Stimulated activated CD8-positive, alpha-beta memory T cell treated with anti-CD3 and anti-CD28 coated beads, Interleukin-12 subunit alpha, Interleukin-12 subunit beta, amount 100 ng/mL, for 4 hours (primary cell): ENCODE results near the gene DUSP28.
"Not testable (repeated sequence)": the region's sequence is repeated elsewhere in the genome, so short reads cannot be mapped to it uniquely, and the experiment has no call there.

Source experiments
- DNase-seq: peaks from one replicate; pipeline ENCODE4 v3.0.0-alpha.2; 2020; ENCODE audit warnings: low read depth

Gene DUSP28

DNA sequence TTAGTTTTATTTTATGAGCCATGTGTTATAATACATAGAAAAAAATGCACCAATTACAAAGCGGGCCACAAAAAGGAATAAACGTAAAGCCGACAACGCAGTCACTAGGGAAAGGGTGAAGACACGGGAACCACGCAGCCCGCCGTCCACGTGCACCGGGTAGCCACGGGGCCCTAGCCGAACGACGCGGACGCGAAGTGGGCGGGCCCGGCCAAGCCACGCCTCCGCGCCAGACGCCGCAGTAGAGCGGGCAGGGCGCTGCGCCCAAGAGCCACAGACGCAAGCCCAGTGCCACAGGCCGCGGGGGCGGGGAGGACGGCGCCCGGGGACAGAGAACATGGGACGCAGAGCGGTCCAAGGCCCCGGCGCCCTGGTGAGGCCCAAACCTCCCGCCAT, at the start of gene DUSP28:
TSS of gene DUSP28 (plus strand) at position 274 of the 396 bp plus-strand sequence. CDS start 328 bp downstream, outside the sequence.
- peak; percentile 87 for DNase-seq

DNA sequence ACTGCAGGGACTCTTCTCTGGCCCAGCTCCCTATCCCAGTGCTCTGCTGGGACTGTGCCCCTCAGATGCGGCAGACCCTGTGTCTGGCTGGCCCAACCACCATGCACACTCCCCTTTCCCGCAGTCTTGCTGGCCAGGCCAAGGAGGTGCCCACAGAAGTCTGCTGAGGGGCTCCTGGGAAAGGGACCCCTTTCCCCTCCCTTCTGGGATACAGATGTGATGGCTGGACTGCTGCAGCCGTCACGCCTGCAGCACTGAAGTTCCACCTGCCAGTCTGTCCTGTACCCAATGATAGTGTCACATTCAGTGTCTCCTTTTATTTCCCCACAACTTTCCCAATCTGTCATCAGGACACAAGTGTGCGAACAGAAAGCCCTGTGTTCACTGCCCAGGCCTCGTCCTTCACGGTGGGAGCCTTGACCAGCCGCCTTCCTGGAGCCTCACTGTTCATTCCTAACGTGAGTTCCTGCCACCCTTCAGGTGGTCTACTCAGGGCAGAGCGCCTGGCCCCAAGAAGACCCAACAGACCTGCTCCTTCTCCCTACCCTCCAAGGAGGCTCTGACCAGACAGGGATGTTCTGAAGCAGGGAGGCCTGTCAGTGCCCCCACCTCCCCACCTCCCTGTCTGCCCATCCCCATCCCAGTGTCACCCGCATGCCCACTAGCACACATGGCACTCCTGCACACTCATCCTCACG, 49.5 kb upstream of the DUSP28 start:
- DNase-seq, result no peak

GRCh38 chr2:240511351-240512108, 48.6 kb upstream of the DUSP28 start:
- no peak for DNase-seq

- DNase-seq, result no peak
Observed at GRCh38 chr2:240512109-240512485, 48.1 kb upstream of the DUSP28 start.

DNA sequence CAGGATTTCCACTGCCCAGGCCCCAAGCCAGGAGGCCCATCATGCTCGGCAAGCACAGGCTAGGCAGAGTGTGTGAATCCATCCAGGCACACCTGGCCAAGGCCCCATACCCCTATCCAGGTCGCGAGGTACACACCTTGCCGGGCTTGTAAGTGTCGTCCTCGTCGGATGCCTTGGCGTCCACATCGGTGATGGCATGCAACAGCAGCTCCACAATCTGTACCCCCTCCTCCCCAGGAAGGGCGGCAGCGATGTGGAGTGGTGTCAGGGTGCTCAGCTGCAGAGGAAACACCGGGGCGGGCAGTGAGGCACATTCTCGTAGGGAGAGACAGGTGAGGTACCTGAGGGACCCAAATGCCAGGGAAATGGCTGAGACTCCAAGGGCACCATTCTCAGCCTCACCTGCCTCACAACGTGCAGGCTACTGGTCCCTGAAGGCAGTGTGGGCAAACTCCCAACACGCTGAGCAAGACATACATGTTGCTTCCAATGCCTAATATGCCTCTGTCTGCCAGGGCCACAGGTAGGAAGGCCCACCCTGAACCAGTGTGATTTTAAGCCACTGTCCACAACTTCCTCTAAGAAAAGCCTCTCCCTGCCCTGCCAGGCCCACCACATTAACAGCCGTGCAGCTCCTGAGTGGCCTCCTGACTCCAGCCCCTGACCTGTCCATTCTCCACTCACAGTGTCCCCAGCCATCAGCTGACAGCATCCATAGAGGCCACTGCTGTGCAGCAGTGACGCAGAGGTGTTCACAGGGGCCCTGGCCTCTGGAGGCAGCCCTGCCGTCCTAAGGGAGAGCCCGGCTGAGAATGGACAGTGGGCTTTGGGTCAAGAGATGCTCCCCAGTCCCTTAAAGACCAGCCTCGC, 47.3 kb upstream of the DUSP28 start:
- DNase-seq, result no peak

DNA sequence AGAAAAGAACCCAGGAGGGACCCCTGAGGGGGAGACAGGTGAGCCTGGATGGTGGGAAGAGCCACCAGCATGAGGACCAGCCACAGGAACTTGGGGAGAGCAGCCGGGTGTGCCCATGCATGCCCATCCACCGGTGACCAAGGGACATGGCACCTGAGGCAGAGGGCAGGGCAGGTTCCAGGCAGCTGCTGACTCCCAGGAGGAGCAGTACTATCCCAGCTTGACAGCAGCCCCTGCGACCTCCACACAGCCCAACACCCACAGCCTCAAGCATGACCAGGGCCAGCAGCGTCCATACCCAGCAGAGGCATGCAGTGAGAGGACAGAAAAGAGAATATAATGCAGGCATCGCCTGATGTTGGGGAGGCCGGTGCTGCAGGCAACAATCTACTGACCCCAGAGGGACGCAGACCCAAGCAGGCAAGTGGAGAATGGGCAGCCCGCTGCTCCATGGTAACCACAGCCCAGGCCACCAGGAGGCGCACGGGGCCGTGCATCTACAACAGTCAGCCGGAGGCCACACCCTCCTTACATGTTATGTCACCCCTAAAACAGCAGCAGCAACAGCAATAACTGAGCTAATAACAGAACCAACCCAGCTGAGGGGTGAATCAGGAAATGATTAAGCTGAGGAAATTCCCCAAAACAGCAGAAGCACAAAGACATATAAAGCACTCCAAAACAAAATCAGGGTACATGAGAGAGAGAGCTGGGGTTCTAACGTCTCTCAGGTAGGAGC, 46.4 kb upstream of the DUSP28 start:
- DNase-seq, result peak; percentile 59

DNA sequence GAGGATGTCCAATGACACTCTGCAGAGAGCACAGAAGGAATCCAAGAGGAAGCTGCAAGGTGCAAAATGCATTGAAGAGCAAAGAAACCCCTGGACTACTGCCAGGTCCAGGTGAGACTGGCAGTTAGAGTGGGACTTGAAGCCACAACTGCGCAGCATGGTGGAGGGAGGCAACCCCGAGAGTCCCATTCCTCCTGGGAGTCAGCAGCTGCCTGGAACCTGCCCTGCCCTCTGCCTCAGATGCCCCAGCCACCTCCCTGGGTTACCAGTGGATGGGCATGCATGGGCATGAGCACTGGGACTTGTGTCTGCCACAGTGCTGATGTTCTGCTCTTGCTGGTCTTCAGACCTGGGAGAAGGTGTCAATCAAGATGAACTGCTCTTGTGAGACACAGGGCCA, 45.5 kb upstream of the DUSP28 start:
- no peak for DNase-seq

DNA sequence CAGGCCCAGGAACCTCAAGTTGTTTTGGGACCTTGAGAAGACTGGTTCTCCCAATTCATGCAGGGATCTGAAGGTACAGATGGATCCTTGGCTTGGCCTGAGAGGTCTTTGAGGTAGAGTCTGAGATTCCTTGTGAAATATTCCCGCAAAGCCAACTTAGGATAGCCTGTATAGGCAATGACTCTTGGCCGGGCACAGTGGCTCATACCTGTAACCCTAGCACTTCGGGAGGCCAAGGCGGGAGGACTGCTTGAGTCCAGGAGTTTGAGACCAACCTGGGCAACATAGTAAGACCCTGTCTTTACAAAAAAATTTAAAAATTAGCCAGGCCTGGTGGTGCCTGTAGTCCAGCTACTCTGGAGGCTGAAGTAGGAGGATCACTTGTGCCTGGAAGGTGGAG, 42.8 kb upstream of the DUSP28 start:
- DNase-seq, result no peak

- no peak for DNase-seq
Observed at GRCh38 chr2:240518981-240519380, 41.2 kb upstream of the DUSP28 start.

DNA sequence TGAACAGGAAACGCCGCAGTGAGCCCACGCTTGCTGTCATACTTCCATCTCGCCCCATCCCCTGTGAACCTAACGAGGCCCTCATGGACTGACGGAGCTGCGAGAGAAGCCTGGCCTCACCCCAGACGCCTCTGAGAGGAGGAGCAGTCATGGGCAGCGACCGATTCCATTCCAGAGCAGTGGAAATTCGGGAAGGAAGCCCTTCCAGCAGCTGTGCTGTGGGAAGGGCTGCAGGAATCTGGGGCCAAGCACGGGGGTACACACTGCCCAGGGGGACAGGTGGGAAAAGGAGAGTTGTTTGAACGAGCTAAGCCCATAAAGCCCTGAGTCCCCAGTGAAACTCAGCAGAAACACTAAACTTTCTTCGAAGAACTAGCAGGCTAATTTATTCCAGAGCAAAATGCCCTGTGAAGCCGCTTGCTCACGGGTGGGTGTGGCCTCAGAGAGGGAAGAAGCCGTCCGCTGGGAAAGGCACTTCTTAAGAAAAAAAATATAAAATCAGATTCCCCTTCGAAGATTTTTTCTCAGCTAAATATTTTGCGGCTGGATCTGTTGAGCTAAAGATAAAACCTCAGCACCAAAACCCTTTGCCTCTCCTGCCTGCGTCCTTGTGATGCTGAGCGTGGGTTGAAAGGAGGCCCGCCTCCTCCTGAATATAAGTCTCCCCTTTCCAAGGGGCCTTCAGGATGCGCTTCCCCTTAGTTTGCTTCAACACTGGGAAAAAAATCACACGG, 40.6 kb upstream of the DUSP28 start:
- no peak for DNase-seq

DNA sequence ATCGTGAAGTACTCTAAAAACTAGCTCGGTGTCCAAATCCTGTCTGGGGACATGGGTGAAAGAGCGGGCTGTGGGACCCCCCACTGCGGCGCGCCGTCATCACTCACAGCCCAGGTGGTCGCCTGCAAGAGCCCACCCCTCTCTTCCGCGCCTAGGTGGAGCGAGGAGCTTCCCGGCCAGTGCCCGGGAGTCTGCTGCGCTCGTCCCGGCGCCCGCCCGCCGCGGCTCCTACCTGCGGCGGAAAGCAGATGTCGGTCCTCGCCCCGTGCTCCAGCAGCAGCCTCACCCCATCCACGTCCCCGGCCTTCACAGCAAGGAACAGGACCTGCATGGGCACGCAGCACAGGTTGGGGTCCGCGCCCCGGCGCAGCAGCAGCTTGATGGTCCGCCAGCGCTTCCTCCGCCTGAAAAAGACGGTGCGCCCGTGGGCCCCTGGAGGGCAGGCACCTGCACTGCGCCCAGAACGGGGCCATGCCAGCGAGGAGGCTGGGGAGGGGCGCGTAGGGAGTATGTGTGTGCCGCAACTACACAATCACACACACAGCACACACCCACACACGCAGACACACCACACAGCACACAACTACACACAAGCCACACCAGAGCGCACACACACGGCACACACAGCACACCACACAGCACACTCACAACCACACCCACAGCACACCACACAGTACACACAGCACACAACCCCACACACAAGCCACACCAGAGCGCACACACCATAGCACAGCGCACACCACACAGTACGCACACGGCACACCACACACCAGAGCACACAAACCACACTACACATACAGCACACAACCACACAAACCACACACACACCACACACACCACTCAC, 39.8 kb upstream of the DUSP28 start:
- DNase-seq, result no peak

DNA sequence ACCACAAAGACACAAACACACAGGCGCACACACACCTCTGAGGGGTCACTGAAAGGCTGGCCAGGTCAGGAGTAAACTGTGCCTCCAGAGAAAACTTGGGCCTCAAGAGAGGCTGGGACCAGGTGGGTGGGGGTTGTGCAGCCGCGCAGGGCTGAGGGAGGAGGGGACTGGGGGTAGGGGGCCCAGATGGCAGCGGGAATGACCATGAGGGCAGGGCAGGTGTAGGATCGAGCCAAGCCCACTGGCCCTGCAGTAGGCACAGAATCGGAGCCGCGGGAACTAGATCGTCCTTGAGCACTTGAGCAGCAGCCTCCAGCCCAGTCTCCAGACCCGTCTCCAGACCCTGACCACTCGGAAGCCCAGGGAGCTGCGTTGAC, 39.2 kb upstream of the DUSP28 start:
- DNase-seq, result no peak

GRCh38 chr2:240521885-240522284, 38.3 kb upstream of the DUSP28 start:
- not testable (repeated sequence) for DNase-seq

- no peak for DNase-seq
Observed at GRCh38 chr2:240522406-240522805, 37.8 kb upstream of the DUSP28 start.

GRCh38 chr2:240523451-240524281, 36.5 kb upstream of the DUSP28 start:
- DNase-seq, result no peak

- no peak for DNase-seq
Observed at GRCh38 chr2:240524963-240525718, 35.0 kb upstream of the DUSP28 start.

DNA sequence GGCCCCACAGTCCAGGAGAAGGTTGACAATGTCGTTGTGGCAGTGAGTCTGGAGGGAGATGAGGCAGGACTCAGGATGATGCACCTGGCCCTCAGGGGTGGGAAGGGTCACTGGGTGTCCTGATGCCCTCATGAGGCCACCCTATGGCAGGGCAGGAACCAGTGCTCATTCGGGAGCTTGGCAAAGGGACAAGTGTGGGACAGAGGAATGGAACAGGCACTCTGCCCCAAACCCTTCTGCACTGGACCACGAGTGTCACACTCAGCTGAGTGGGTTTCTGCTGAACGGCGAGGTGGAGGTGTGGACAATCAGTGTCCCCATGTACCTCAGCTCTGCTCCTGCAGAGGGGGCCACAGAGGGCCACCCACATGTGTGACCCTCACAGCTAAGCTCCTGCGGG, 34.4 kb upstream of the DUSP28 start:
- no peak for DNase-seq

DNA sequence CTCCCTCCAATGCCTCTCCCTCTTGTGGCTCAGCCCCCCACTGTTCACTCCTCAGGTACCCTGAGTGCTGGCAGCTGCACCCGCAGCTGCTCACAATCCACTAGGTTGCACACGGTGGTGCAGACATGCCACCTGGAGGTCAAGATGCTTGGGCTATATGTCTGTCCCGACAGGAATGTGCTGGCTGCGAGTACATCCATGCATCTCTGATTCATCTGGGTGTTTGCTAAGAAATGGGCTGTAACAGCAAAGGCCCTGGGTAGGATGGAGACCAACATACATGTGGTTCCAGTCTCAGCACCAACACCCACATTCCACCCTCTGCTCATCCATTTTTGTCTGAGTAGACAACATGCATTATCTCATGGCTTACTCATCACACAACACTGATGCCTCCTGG, 33.6 kb upstream of the DUSP28 start:
- no peak for DNase-seq
